Bronchial epithelial cell (primary cell): ENCODE results near the gene ZMAT1. TPM values are rescaled to one million over a fixed set of nuclear protein-coding genes. Genes with fewer than 3 reads are reported as not detected.

Experiments
- DNase-seq: peaks from one replicate; pipeline ENCODE4 v3.0.0-alpha.2; 2010; ENCODE audit warnings: low read depth
- FAIRE-seq: peaks from 2 replicates; lab custom pipeline; 2011; peaks lifted over from hg19 to GRCh38; lab: Jason Lieb, UNC
- H3K27me3 ChIP-seq: 2 replicates; pipeline ENCODE4 v1.5.1; 2011; ENCODE audit warnings: low read length; ENCODE audit not compliant: control insufficient read depth, insufficient read depth
- H3K36me3 ChIP-seq: 2 replicates; pipeline ENCODE4 v1.5.1; 2011; ENCODE audit warnings: low read length; ENCODE audit not compliant: control insufficient read depth, insufficient read depth
- H3K4me3 ChIP-seq: 2 replicates; pipeline ENCODE4 v1.5.1; 2011; ENCODE audit warnings: mild to moderate bottlenecking, low read depth, low read length, control low read depth
- total RNA-seq: library from RNA; depleted of rRNA; stranded (reverse); fragments of >200 nt; gene quantifications from 2 replicates; pipeline ENCODE4 v1.2.1, GENCODE V29; 2014
- TF ChIP-seq, protein P1 (sequence below): IDR thresholded peaks from 2 replicates; pipeline ENCODE4 v1.5.1; 2011; ENCODE audit warnings: mild to moderate bottlenecking, moderate library complexity, low read length, control low read depth, inconsistent platforms; ENCODE audit not compliant: insufficient read depth, severe bottlenecking

Gene ZMAT1
- total RNA-seq, 1 donor from 2014 or later: under 0.01 TPM

- no peak for DNase-seq
- TF ChIP-seq, protein P1, sequence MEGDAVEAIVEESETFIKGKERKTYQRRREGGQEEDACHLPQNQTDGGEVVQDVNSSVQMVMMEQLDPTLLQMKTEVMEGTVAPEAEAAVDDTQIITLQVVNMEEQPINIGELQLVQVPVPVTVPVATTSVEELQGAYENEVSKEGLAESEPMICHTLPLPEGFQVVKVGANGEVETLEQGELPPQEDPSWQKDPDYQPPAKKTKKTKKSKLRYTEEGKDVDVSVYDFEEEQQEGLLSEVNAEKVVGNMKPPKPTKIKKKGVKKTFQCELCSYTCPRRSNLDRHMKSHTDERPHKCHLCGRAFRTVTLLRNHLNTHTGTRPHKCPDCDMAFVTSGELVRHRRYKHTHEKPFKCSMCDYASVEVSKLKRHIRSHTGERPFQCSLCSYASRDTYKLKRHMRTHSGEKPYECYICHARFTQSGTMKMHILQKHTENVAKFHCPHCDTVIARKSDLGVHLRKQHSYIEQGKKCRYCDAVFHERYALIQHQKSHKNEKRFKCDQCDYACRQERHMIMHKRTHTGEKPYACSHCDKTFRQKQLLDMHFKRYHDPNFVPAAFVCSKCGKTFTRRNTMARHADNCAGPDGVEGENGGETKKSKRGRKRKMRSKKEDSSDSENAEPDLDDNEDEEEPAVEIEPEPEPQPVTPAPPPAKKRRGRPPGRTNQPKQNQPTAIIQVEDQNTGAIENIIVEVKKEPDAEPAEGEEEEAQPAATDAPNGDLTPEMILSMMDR: no peak
- FAIRE-seq: no peak
- Histone ChIP-seq H3K4me3 (no peak overlapping the region), H3K27me3 (no peaks in the 10 kb centered on the region), H3K36me3 (no peaks in the 10 kb centered on the region)
Observed at GRCh38 chrX:101906136-101906796, 25.6 kb downstream of the ZMAT1 start.

DNA sequence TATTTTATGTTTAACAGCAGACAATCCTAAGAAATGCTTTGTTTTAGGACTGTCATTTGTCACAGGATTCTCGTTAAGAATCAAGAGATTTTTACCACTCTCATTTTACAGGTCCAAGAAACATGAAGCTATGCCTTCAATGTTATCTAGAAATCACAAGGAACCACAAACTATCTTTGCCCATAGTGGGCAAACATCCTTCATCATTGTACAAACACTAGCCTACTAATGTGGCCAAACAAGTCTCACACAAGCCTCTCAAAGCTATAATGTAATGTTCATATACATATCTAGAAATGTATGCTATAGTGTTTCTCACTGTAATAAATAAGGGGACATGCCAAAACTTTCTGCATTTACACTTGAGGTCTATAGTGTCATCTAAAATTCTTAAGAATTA is 26.8 kb downstream of the ZMAT1 start:
- no peaks in the 10 kb centered on the region for H3K27me3 ChIP-seq
- TF ChIP-seq, protein P1: no peak
- H3K4me3 ChIP-seq: no peak overlapping the region
- no peaks in the 10 kb centered on the region for H3K36me3 ChIP-seq
- no peak for FAIRE-seq
- DNase-seq: no peak

Other genes with a start within 250 kb of the ZMAT1 start
- gene TCEAL2, start 193.7 kb upstream of the ZMAT1 start, total RNA-seq: not detected in 2 replicates
- gene TCEAL6, start 210.5 kb upstream of the ZMAT1 start, total RNA-seq: not detected in 2 replicates
- gene BEX5, start 223.9 kb upstream of the ZMAT1 start, total RNA-seq: 1.3 and 1.4 TPM in 2 replicates